ENCODE measurements around the gene SSBP2. TPM values are rescaled to one million over a fixed set of nuclear protein-coding genes. Genes with fewer than 3 reads are reported as not detected.

The SSBP2 gene
- total RNA-seq, 1 experiment from 2014 or later, result 5.2 TPM

GRCh38 chr5:81773574-81773973, 22.7 kb upstream of the SSBP2 start:
- BruUV-seq (replicated peaks), result no TSS peak
- POLR2A ChIA-PET, result no interaction called here
- RAD21 ChIA-PET (ENCODE audit: low non-redundant PET in 1 of 2, low total read pairs in 2 of 2, uncharacterized antibody in 2 of 2, unreplicated experiment in 2 of 2), result no interaction called here

More at GRCh38 chr5:81773574-81773973, 22.7 kb upstream of the SSBP2 start:
- Histone ChIP-seq H3K79me2 (ENCODE audit: insufficient read depth, low read length) (no peaks in the 10 kb centered on the region), H3K27me3 (ENCODE audit: insufficient read depth, low read length) (no peaks in the 10 kb centered on the region), H3K27ac (ENCODE audit: low read depth, low read length) (no peak overlapping the region), H4K20me1 (ENCODE audit: insufficient read depth) (no peaks in the 10 kb centered on the region), H2AFZ (ENCODE audit: low read depth, low read length, poor library complexity, severe bottlenecking) (no peak overlapping the region), H3K9me2 (ENCODE audit: insufficient read depth) (no peaks in the 10 kb centered on the region), H3K4me3 (replicated peaks in 1 of 2; ENCODE audit: low read depth in 1 of 2, low read length in 2 of 2) (no peak overlapping the region), H3K4me2 (ENCODE audit: low read length) (no peak overlapping the region), H3K36me3 (ENCODE audit: control insufficient read depth in 1 of 2, insufficient read depth in 2 of 2, low read length in 2 of 2) (no peaks in the 10 kb centered on the region), H3K9me3 (ENCODE audit: control insufficient read depth in 1 of 2, insufficient read depth in 1 of 2, low read depth in 1 of 2, low read length in 2 of 2) (no peaks in the 10 kb centered on the region), H3K4me1 (ENCODE audit: control insufficient read depth in 1 of 2, insufficient read depth in 2 of 2, low read length in 2 of 2) (peaks cover 0 to 10% of the 10 kb centered on the region in 2 experiments; a peak in 1 of 4 replicates), H3K9ac (ENCODE audit: low read length) (no peak overlapping the region)
- TF ChIP-seq ZBTB33 (IDR thresholded peaks at IDR 0.05; ENCODE audit: extremely low read depth, insufficient replicate concordance, low read length) (no peak), EZH2 (IDR thresholded peaks at IDR 0.05) (no peak), ZFX (IDR thresholded peaks at IDR 0.05) (no peak), POLR2A (IDR thresholded peaks at IDR 0.05; ENCODE audit: borderline replicate concordance, extremely low read depth, insufficient read depth, insufficient read length) (no peak), CBX3 (IDR thresholded peaks at IDR 0.05; ENCODE audit: low read depth) (no peak), MAX (IDR thresholded peaks at IDR 0.05) (no peak), TCF7L2 (IDR thresholded peaks at IDR 0.05; ENCODE audit: borderline replicate concordance, extremely low read depth, insufficient read depth, insufficient read length) (no peak), SRF (IDR thresholded peaks at IDR 0.05; ENCODE audit: low read depth) (no peak)
- CTCF ChIA-PET, result no interaction called here
- intact Hi-C loops (cut with micrococcal nuclease), result no loop called here
- ATAC-seq, result no peak
- DNase-seq (ENCODE audit: low read depth, low spot score), result no peak

Data from HCT116 (cell line).